Loucy (cell line): ENCODE data around the gene IDH2.

Experiments used
- CTCF ChIP-seq: fragments of 200-600 bp; sonication (generic); conservative IDR thresholded peaks from 2 replicates; pipeline ENCODE4 v1.5.1; 2014; ENCODE audit warnings: mild to moderate bottlenecking, antibody characterized with exemption, low read length
- EZH2phosphoT487 ChIP-seq: fragments of 200-600 bp; IDR thresholded peaks from 2 replicates; pipeline ENCODE4 v1.6.1; 2018; ENCODE audit warnings: antibody characterized with exemption, mild to moderate bottlenecking, moderate library complexity, borderline replicate concordance

GRCh38 chr15:90046911-90047392, 55.3 kb downstream of the IDH2 start:
- no peak for TF ChIP-seq CTCF
- TF ChIP-seq EZH2phosphoT487, result no peak
